Uterus (tissue), 2 donors: ENCODE data around the gene RAB12.
"Not testable (repeated sequence)": the region's sequence is repeated elsewhere in the genome, so short reads cannot be mapped to it uniquely, and the experiment has no call there.

Source experiments
- CTCF ChIP-seq, 4 experiments: fragments of 200-600 bp in 2 of 4; fragments of 450-650 bp in 2 of 4; sonication (generic) in 2 of 4; IDR thresholded peaks; one replicate each; pipeline ENCODE4 v1.5.1; 2016 to 2019; ENCODE audit warnings: antibody characterized with exemption in 4 of 4, mild to moderate bottlenecking in 2 of 4, moderate library complexity in 1 of 4
- POLR2A ChIP-seq, 2 donors: fragments of 450-650 bp; IDR thresholded peaks; one replicate each; pipeline ENCODE4 v1.6.1; 2016; ENCODE audit warnings: antibody characterized with exemption in 2 of 2, mild to moderate bottlenecking in 1 of 2, moderate library complexity in 1 of 2

GRCh38 chr18:8622625-8623024 is 13.4 kb downstream of the RAB12 start:
- TF ChIP-seq CTCF, POLR2A (IDR thresholded peaks at IDR 0.05): not testable (repeated sequence)
